Heart right ventricle (tissue), 16 donors: ENCODE measurements around the gene HMG20A. TPM values are rescaled to one million over a fixed set of nuclear protein-coding genes. Genes with fewer than 3 reads are reported as not detected.
A peak's percentile ranks its signal among the peaks of the same experiment; 100 is the strongest.

ENCODE experiments used
- ATAC-seq, 8 donors: fragments of 200-7000 bp; cut with Tn5 transposase; one replicate each; pipeline ENCODE4 v1.9.1; 2020; ENCODE audit warnings: mild to moderate bottlenecking in 8 of 8, moderate library complexity in 8 of 8, moderate number of reproducible peaks in 1 of 8
- DNase-seq, 2 donors: peaks; one replicate each; pipeline ENCODE4 v3.0.0-alpha.2; 2020
- H3K27ac ChIP-seq, 10 donors: fragments of 200-600 bp; sonication (generic) in 2 of 10; one replicate each; pipeline versions ENCODE4 v1.5.0 to v1.8.0; 2020 to 2022; ENCODE audit warnings: mild to moderate bottlenecking in 3 of 10
- H3K27me3 ChIP-seq, 7 donors: fragments of 200-600 bp; one replicate each; pipeline ENCODE4 v1.8.0; 2021 to 2022; ENCODE audit warnings: mild to moderate bottlenecking in 2 of 7
- H3K36me3 ChIP-seq, 9 donors: fragments of 200-600 bp; sonication (generic) in 1 of 9; one replicate each; pipeline versions ENCODE4 v1.5.0 to v1.8.0; 2020 to 2022; ENCODE audit warnings: mild to moderate bottlenecking in 2 of 9
- H3K4me1 ChIP-seq, 9 donors: fragments of 200-600 bp; sonication (generic) in 1 of 9; one replicate each; pipeline versions ENCODE4 v1.5.0 to v1.8.0; 2020 to 2022; ENCODE audit warnings: mild to moderate bottlenecking in 4 of 9
- H3K4me3 ChIP-seq, 10 donors: fragments of 200-600 bp; sonication (generic) in 2 of 10; one replicate each; pipeline versions ENCODE4 v1.5.0 to v1.8.0; 2020 to 2022; ENCODE audit warnings: mild to moderate bottlenecking in 7 of 10, moderate library complexity in 2 of 10
- H3K9me3 ChIP-seq, 11 donors: fragments of 200-600 bp in 10 of 11; sonication (generic) in 2 of 11; one replicate each; pipeline versions ENCODE4 v1.5.0 to v1.8.0; 2013 to 2022; ENCODE audit warnings: mild to moderate bottlenecking in 2 of 11, control low read depth in 1 of 11, moderate library complexity in 1 of 11
- CTCF ChIP-seq, 9 donors: fragments of 200-600 bp; sonication (generic) in 2 of 9; IDR thresholded peaks; one replicate each; pipeline versions ENCODE4 v1.5.0 to v1.8.0; 2021 to 2022; ENCODE audit warnings: antibody characterized with exemption in 9 of 9, mild to moderate bottlenecking in 5 of 9, moderate library complexity in 1 of 9
- WGBS, 2 donors: extraction: QIAGEN DNeasy Blood & Tissue Kit; methylation state at CpG; one replicate each; pipeline ENCODE4 v1.1.7; 2013; ENCODE audit warnings: inconsistent platforms in 1 of 2; 5-methylcytosine and 5-hydroxymethylcytosine counted together
- intact Hi-C, 10 donors: fragments of 100-400 bp; cut with DNase I; formaldehyde crosslinking; loops; one replicate each; pipeline versions ENCODE4 v1.11.1 to v1.14.2; 2022
- polyA plus RNA-seq, 2 donors: library from polyadenylated mRNA; stranded (reverse); fragments of 200-250 nt; gene quantifications; one replicate each; pipeline ENCODE4 v1.2.3, GENCODE V29; 2013
- total RNA-seq, 10 donors: library from RNA; stranded (reverse); fragmentation: NEBNext Ultra II Directional in 3 of 10; extraction: Animal tissue kit (Norgen Biotek cat#: 25700) in 3 of 10; gene quantifications; one replicate each; pipeline versions ENCODE4 v1.2.1 to v1.2.4, GENCODE V29; 2021 to 2023
- donor health status: Arrhythmogenic right ventricular cardiomyopathy.
- donor health status: ischemic (EF 13 %, LVEDD 7.1; RV severe dilation, severe dysfunction).
- donor health status: healthy with polysubstance abuse.
- donor health status: DM: no; HTN: yes; CAD: no.
- donor health status: DM: no; HTN: no; CAD: no.
- donor health status: ischemic (EF 25% LVEDD 6.9; RV normal size, moderate dysfunction).
- donor health status: ischemic (EF 25% LVEDD 5.7; RV mildly dilated, moderate dysfunction).
- donor health status: healthy.
- donor health status: DM: yes; HTN: yes; CAD: no.
- donor health status: Ischemic cardiomyopathy.
- donor health status: ischemic (EF 35%, LVEDD 5.7; RV mildly dilated, moderate dysfunction).
- donor health status: nonischemic (EF 11% LVEDD 7.7; RV severe dilation, severe dysfunction).
- donor health status: DM: yes; HTN: yes; CAD: no.
- donor health status: PGD.
- donor health status: ischemic (EF 29% LVEDD 5.4; RV normal size, mild dysfunction).
- donor health status: nonischemic (EF 23%, LVEDD 6.1; RV moderate dilation, normal function).

Gene HMG20A
- total and polyA plus RNA-seq, 12 donors: 9.9 to 60.2 (median 37.5) TPM

GRCh38 chr15:77393471-77393840, 27.2 kb upstream of the HMG20A start:
- DNase-seq (no peak), ATAC-seq (peak in 3 of 8 donors; percentile 5 to 61 (median 31))
- H3K9me3 ChIP-seq: peaks cover 0 to 45% (median 21%) of the 10 kb centered on the region in 11 donors
- no peak overlapping the region for H3K27ac ChIP-seq
- no peaks in the 10 kb centered on the region for H3K36me3 ChIP-seq
- peaks cover 3 to 54% (median 39%) of the 10 kb centered on the region in 9 donors for H3K4me1 ChIP-seq
- H3K4me3 ChIP-seq: no peak overlapping the region
- intact Hi-C loops: no loop called here
- H3K27me3 ChIP-seq: no peaks in the 10 kb centered on the region
- no peak for TF ChIP-seq CTCF (IDR thresholded peaks at IDR 0.05)

GRCh38 chr15:77395013-77395774, 25.5 kb upstream of the HMG20A start:
- 95% methylated on average over 3 of the region's 3 CpGs for WGBS, 2 donors
- Histone ChIP-seq H3K27me3 (no peaks in the 10 kb centered on the region), H3K36me3 (no peaks in the 10 kb centered on the region), H3K27ac (no peak overlapping the region), H3K4me3 (no peak overlapping the region), H3K4me1 (peaks cover 3 to 37% (median 29%) of the 10 kb centered on the region in 9 donors), H3K9me3 (peaks cover 0 to 62% (median 38%) of the 10 kb centered on the region in 11 donors)
- no peak for TF ChIP-seq CTCF (IDR thresholded peaks at IDR 0.05)
- intact Hi-C loops: no loop called here
- ATAC-seq (no peak), DNase-seq (no peak)

DNA sequence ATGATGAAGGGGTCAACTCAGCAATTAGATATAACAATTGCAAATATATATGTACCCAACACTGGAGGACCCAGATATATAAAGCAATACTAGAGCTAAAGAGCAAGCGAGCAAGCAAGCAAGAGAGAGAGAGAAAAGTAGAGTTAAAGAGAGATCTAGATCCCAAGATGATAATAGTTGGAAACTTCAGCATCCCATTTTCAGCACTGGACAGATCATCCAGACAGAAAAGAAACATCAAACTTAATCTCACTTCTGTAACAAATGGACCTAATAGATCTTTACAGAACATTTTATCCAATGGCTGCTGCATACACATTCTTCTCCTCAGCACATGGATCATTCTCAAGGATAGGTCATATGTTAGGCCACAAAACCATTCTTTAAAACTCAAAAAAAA, 24.0 kb upstream of the HMG20A start:
- 95 to 97% methylated on average over 1 of the region's 1 CpG for WGBS, 2 donors
- Histone ChIP-seq H3K27me3 (no peaks in the 10 kb centered on the region), H3K4me3 (no peak overlapping the region), H3K9me3 (peaks cover 0 to 69% (median 42%) of the 10 kb centered on the region in 11 donors), H3K4me1 (peaks cover 0 to 26% (median 16%) of the 10 kb centered on the region in 9 donors), H3K27ac (no peak overlapping the region), H3K36me3 (no peaks in the 10 kb centered on the region)
- no peak for TF ChIP-seq CTCF (IDR thresholded peaks at IDR 0.05)
- intact Hi-C loops: no loop called here
- DNase-seq (no peak), ATAC-seq (no peak)

DNA sequence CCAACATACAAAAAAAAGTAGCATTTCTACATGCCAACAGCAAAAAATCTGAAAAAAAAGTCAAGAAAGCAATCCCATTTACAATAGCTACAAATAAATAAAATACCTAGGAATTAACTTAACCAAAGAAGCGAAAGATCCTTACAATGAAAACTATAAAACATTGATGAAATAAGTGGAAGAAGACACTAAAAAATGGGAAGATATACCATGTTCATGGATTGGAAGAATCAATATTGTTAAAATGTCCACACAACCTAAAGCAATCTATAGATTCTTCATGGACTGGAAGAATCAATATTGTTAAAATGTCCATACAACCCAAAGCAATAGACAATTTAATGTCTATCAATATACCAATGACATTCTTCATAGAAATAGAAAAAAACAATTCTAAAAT, 21.8 kb upstream of the HMG20A start:
- Histone ChIP-seq H3K36me3 (no peaks in the 10 kb centered on the region), H3K4me3 (no peak overlapping the region), H3K27ac (no peak overlapping the region), H3K9me3 (peaks cover 0 to 69% (median 42%) of the 10 kb centered on the region in 11 donors), H3K27me3 (no peaks in the 10 kb centered on the region), H3K4me1 (peaks cover 0 to 26% (median 11%) of the 10 kb centered on the region in 9 donors)
- intact Hi-C loops: no loop called here
- no peak for TF ChIP-seq CTCF (IDR thresholded peaks at IDR 0.05)
- ATAC-seq (no peak), DNase-seq (no peak)
- 98 to 99% methylated on average over 1 of the region's 1 CpG for WGBS, 2 donors
